A549 (cell line): Measurements from ENCODE around the gene RAB4B. TPM values are rescaled to one million over a fixed set of nuclear protein-coding genes. Genes with fewer than 3 reads are reported as not detected.
"Not testable (repeated sequence)": the region's sequence is repeated elsewhere in the genome, so short reads cannot be mapped to it uniquely, and the experiment has no call there.

Source experiments
- ATAC-seq, 2 experiments: fragments of 200-7000 bp in 1 of 2; fragments of >200 bp in 1 of 2; cut with Nextera tagmentation in 1 of 2; cut with Tn5 transposase in 1 of 2; 3 replicates each; pipeline versions ENCODE4 v1.8.0 to v1.9.1; 2018 to 2020; ENCODE audit warnings: mild to moderate bottlenecking in 1 of 2, moderate library complexity in 1 of 2
- CTCF ChIA-PET: fragments of 300-600 bp; sonication (Branson Sonifier 250); formaldehyde crosslinking; extraction: SDS; loops from one replicate; lab custom pipeline; 2021; ENCODE audit warnings: antibody characterized with exemption, inconsistent platforms; lab: Yijun Ruan, JAX
- POLR2A ChIA-PET: fragments of 350-600 bp; formaldehyde crosslinking; extraction: SDS; loops from one replicate; lab custom pipeline; 2021; ENCODE audit warnings: antibody characterized with exemption, inconsistent platforms; lab: Yijun Ruan, JAX
- DNase-seq, 2 experiments: peaks; one replicate each; pipeline versions ENCODE4 v3.0.0 to v3.0.0-alpha.2; 2011 to 2016; ENCODE audit warnings: low read depth in 1 of 2, low spot score in 1 of 2
- FAIRE-seq: peaks from 2 replicates; lab custom pipeline; 2011; peaks lifted over from hg19 to GRCh38; lab: Jason Lieb, UNC
- H3K27ac ChIP-seq, 2 experiments: fragments of >200 bp; sonication (Bioruptor Twin); formaldehyde crosslinking; 3 replicates each; pipeline ENCODE4 v1.5.1; 2016 to 2017
- H3K4me1 ChIP-seq: fragments of >200 bp; sonication (Bioruptor Twin); formaldehyde crosslinking; 3 replicates; pipeline ENCODE4 v1.6.1; 2016
- H3K4me2 ChIP-seq: fragments of >200 bp; sonication (Bioruptor Twin); formaldehyde crosslinking; 3 replicates; pipeline ENCODE4 v1.6.1; 2016
- H3K4me3 ChIP-seq: fragments of >200 bp; sonication (Bioruptor Twin); formaldehyde crosslinking; 3 replicates; pipeline ENCODE4 v1.5.1; 2016
- H3K9me3 ChIP-seq: fragments of >200 bp; sonication (Bioruptor Twin); formaldehyde crosslinking; 3 replicates; pipeline ENCODE4 v1.6.1; 2016
- CHD4 ChIP-seq: fragments of 200-600 bp; sonication (generic); IDR thresholded peaks from 2 replicates; pipeline ENCODE4 v1.6.1; 2016; ENCODE audit warnings: antibody characterized with exemption, mild to moderate bottlenecking, borderline replicate concordance
- FOSB ChIP-seq: fragments of 250-450 bp; sonication (Bioruptor Pico); IDR thresholded peaks from 2 replicates; pipeline ENCODE4 v1.5.0; 2020; ENCODE audit warnings: mild to moderate bottlenecking, moderate library complexity
- NPAS2 ChIP-seq: fragments of 250-450 bp; sonication (Bioruptor Pico); IDR thresholded peaks from 2 replicates; pipeline ENCODE4 v1.8.0; 2022; ENCODE audit warnings: mild to moderate bottlenecking, moderate library complexity, borderline replicate concordance
- WGBS: methylation state at CpG from one replicate; pipeline ENCODE4 v1.1.6; 2017; ENCODE audit errors: missing lambda C conversion rate; 5-methylcytosine and 5-hydroxymethylcytosine counted together
- polyA plus RNA-seq, 4 experiments: library from polyadenylated mRNA; depleted of rRNA in 3 of 4; stranded (reverse); fragments of >200 nt; fragmentation: RNase III in 1 of 4; extraction: RNeasy Plus Mini Kit Qiagen cat#74134 plus additional on column Dnase treatment in 1 of 4; gene quantifications; 2 replicates in 3 of 4; 3 replicates in 1 of 4; pipeline ENCODE4 v1.2.3, GENCODE V29; 2011 to 2017
- TF ChIP-seq, protein P1 (sequence below): fragments of >200 bp; sonication (Bioruptor Twin); formaldehyde crosslinking; IDR thresholded peaks from 2 replicates; pipeline ENCODE4 v1.6.1; 2016

Gene RAB4B
- polyA plus RNA-seq, 2 of the 4 experiments (the other 2 are of a cell fraction), result 20.7 to 22.9 TPM

DNA sequence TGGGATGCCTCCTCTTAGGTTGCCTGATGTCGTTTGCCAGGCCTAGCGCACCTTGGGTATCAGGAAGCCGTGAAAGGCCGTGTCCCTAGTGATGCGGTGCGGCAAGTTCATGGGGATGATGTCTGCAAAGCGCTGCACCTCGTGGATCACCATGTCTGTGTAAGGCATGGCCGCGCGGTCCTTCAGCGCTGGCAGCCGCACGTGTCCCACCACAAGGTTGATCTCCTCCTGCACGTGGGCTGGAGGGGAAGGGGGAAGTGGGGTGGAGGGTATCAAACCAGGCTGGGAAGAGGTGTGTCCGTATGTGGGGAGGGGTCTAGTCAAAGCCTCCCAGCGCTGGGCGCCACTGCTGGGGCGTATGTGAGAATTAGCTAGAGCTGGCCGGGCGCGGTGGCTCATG, 44.1 kb downstream of the RAB4B start (continued):
- TF ChIP-seq, protein P1, sequence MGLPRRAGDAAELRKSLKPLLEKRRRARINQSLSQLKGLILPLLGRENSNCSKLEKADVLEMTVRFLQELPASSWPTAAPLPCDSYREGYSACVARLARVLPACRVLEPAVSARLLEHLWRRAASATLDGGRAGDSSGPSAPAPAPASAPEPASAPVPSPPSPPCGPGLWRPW, result no peak
- TF ChIP-seq FOSB (CRISPR knock-in tag) (no peak), CHD4 (no peak), NPAS2 (CRISPR knock-in tag) (no peak)

DNA sequence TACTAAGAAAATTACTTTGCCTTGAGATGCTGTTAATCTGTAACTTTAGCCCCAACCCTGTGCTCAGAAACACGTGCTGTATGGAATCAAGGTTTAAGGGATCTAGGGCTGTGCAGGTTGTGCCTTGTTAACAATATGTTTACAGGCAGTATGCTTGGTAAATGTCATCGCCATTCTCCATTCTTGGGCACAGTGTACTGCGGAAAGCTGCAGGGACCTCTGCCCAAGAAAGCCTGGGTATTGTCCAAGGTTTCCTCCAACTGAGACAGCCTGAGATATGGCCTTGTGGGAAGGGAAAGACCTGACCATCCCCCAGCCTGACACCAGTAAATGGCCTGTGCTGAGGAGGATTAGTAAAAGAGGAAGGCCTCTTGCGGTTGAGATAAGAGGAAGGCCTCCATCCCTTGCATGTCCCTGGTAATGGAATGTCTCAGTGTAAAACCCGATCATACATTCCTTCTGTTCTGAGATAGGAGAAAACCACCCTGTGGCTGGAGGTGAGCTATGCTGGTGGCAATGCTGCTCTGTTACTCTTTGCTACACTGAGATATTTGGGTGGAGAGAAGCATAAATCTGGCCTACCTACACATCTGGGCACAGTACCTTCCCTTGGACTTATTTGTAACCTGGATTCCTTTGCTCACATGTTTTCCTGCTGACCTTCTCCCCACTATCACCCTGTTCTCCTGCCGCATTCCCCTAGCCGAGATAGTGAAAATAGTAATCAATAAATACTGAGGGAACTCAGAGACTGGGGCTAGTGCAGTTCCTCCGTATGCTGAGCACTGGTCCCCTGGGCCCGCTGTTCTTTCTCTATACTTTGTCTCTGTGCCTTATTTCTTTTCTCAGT, 44.9 kb downstream of the RAB4B start:
- DNase-seq, POLR2A ChIA-PET, H3K9me3 ChIP-seq, FAIRE-seq, H3K4me2 ChIP-seq, H3K4me3 ChIP-seq, ATAC-seq: not testable (repeated sequence)
- Histone ChIP-seq H3K27ac (peak overlapping the region in 1 of 2 experiments; percentile 31; a peak in 4 of 6 replicates), H3K4me1 (peaks cover 38% of the 10 kb centered on the region)
- CTCF ChIA-PET, result interaction anchor here (1.5 to 9.6 kb wide), 3 partner anchors 9 to 160 kb away, joined by 3 to 146 read pairs (median 16); partner anchors contain the start of gene EGLN2
- WGBS, result 87% methylated on average over 9 of the region's 9 CpGs

DNA sequence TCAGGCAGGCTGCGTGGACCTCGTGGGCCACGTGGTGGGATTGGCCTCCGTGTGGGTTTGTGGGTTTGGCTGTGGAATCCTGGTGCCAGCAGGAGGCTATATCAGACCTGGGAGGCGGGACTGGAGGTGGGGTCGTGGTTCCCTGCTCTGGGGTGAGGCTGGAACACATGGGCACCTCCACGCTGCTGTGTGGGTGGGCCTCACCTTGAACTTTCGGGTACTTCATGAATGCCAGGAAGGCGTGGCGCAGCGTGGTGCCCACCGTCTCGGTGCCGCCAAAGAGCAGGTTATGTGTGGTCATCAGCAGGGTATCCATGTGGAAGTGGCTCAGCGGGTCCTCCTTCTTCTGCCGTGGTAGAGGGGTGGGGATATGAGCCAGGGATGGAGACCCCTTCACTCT, 46.9 kb downstream of the RAB4B start:
- H3K4me3 ChIP-seq, H3K27ac ChIP-seq, H3K9me3 ChIP-seq, FAIRE-seq, POLR2A ChIA-PET, ATAC-seq, H3K4me2 ChIP-seq, DNase-seq: not testable (repeated sequence)
- WGBS, result 91% methylated on average over 16 of the region's 16 CpGs
- H3K4me1 ChIP-seq, result peaks cover 21% of the 10 kb centered on the region
- CTCF ChIA-PET, result interaction anchor here (0.7 kb wide), 1 partner anchor 162 kb away, joined by 3 read pairs; no protein-coding TSS in a partner anchor

DNA sequence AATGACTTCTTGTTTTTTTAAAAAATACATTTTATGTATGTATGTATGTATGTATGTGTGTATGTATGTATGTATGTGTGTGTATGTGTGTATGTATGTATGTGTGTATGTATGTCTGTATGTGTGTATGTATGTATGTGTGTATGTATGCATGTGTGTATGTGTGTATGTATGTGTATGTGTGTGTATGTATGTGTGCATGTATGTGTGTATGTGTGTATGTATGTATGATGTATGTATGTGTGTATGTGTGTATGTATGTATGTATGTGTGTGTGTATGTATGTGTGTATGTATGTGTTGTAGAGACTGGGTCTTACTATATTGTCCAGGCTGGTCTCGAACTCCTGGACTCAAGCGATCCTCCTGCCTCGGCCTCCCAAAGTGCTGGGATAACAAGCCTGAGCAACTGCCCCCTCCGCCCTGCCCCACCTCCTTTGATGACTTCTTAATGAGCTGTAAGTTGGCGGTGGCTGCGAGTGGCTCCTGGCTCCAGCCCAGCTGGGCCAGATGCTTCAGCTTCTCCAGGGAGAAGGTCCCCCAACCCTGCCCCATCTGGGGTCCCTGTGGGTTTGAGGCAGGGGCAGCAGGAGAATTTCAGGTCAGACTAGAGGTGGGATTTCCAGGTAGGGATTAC, 47.5 kb downstream of the RAB4B start:
- ATAC-seq, H3K9me3 ChIP-seq, H3K27ac ChIP-seq, H3K4me2 ChIP-seq, DNase-seq, H3K4me3 ChIP-seq, POLR2A ChIA-PET: not testable (repeated sequence)
- CTCF ChIA-PET, result interaction anchor here (0.7 kb wide), 1 partner anchor 162 kb away, joined by 3 read pairs; no protein-coding TSS in a partner anchor
- peak; percentile 46 for FAIRE-seq
- H3K4me1 ChIP-seq, result peaks cover 18% of the 10 kb centered on the region
- 97% methylated on average over 6 of the region's 6 CpGs for WGBS

DNA sequence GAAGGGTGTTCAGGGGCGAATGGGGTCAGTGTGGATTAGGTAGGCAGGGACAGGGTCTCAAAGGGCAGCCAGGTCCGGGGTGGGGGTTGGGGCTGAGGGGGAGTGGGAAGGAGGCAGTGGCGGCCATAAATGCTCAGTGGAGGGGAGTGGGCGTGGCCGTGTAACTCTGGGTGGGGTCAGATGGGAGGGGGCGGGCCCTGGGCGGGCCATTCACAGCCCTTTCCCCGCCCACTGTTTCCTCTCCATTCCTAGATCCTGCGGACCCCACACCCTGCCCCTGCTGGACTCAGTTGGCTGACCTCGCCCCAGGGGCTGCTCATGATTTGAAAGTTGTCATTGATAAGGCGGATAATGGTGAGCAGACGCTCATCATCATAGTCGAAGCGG, 48.3 kb downstream of the RAB4B start:
- H3K4me2 ChIP-seq, H3K9me3 ChIP-seq, H3K4me3 ChIP-seq, POLR2A ChIA-PET, DNase-seq, CTCF ChIA-PET, H3K27ac ChIP-seq, FAIRE-seq: not testable (repeated sequence)
- H3K4me1 ChIP-seq, result peaks cover 14% of the 10 kb centered on the region
- WGBS, result 90% methylated on average over 9 of the region's 14 CpGs
- ATAC-seq, result peak; percentile 20 to 27; a peak in 2 of 6 replicates

DNA sequence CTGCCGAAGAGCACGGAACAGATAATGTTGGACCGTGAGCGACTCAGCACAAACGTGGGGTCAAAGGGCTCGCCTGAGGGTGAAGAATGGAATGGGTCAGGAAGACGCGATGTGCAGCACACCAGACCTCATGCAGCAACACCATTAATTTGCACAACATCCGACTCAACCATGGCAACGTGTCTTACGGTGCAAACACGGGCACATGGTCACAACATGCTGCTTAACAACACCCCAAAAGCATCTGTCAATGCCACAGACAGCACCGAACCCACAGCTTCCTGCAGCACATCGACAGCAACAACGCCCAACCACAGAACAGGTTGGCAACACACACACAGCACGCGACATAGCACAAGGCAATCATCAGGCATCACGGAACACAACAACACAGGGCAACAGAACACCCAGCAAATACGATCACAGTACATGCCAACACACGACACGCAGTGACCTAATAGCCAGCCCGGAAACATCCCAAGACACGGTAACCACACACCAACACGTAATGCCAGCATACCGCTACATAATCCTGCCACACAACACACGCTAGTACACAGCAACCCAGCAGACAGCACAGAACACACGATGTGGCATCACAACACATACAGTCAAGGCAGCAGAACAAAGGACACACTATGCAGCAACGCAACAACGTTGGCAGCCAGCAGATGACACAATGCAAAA, 48.8 kb downstream of the RAB4B start:
- POLR2A ChIA-PET, H3K4me3 ChIP-seq, ATAC-seq, H3K4me2 ChIP-seq, DNase-seq, H3K9me3 ChIP-seq, H3K27ac ChIP-seq: not testable (repeated sequence)
- peak; percentile 98 for FAIRE-seq
- H3K4me1 ChIP-seq, result peaks cover 19% of the 10 kb centered on the region
- 92% methylated on average over 29 of the region's 29 CpGs for WGBS
- CTCF ChIA-PET, result interaction anchor here (1.0 to 2.5 kb wide), 2 partner anchors 164 to 181 kb away, joined by 3 to 12 read pairs; no protein-coding TSS in a partner anchor
